GM12875 (cell line): ENCODE measurements around the gene TAF1C.

ENCODE experiments used
- H3K4me3 ChIP-seq: one replicate; pipeline ENCODE4 v1.5.1; 2011; ENCODE audit warnings: low read depth, low read length, control low read depth
- CTCF ChIP-seq: IDR thresholded peaks from 2 replicates; pipeline ENCODE4 v1.5.1; 2011; ENCODE audit warnings: low read depth, mild to moderate bottlenecking, control low read depth, inconsistent platforms, low read length, moderate library complexity, borderline replicate concordance; ENCODE audit not compliant: insufficient read depth

The TAF1C gene

GRCh38 chr16:84166796-84167695 lies 19.8 kb downstream of the TAF1C start:
- TF ChIP-seq CTCF: no peak
- H3K4me3 ChIP-seq: no peak overlapping the region

GRCh38 chr16:84165746-84166145 lies 21.1 kb downstream of the TAF1C start:
- TF ChIP-seq CTCF: no peak
- H3K4me3 ChIP-seq: no peak overlapping the region

- H3K4me3 ChIP-seq: no peak overlapping the region
- TF ChIP-seq CTCF: no peak
These were observed 25.1 kb downstream of the TAF1C start for GRCh38 chr16:84161801-84162200.

- no peak for TF ChIP-seq CTCF
These were observed 25.8 kb downstream of the TAF1C start for GRCh38 chr16:84161037-84161436.

GRCh38 chr16:84159800-84160199 lies 27.1 kb downstream of the TAF1C start:
- no peak overlapping the region for H3K4me3 ChIP-seq
- no peak for TF ChIP-seq CTCF

More at GRCh38 chr16:84161037-84161436, 25.8 kb downstream of the TAF1C start:
- H3K4me3 ChIP-seq: no peak overlapping the region

- no peak overlapping the region for H3K4me3 ChIP-seq
- TF ChIP-seq CTCF: no peak
These were observed 27.9 kb downstream of the TAF1C start for GRCh38 chr16:84159007-84159406.

- no peak overlapping the region for H3K4me3 ChIP-seq
- TF ChIP-seq CTCF: no peak
These were observed 30.5 kb downstream of the TAF1C start for GRCh38 chr16:84156342-84156784.
